C4-2B (cell line): ENCODE data around the gene OPRD1.

ENCODE experiments used
- H3K27ac ChIP-seq: fragments of 450-650 bp; 2 replicates; pipeline ENCODE4 v1.5.1; 2017
- ZFX ChIP-seq: fragments of 450-650 bp; IDR thresholded peaks from 2 replicates; pipeline ENCODE4 v1.6.1; 2017
- TF ChIP-seq, protein P1 (sequence below): fragments of 450-650 bp; conservative IDR thresholded peaks from 2 replicates; pipeline ENCODE4 v1.5.1; 2017; ENCODE audit warnings: mild to moderate bottlenecking

The OPRD1 gene

DNA sequence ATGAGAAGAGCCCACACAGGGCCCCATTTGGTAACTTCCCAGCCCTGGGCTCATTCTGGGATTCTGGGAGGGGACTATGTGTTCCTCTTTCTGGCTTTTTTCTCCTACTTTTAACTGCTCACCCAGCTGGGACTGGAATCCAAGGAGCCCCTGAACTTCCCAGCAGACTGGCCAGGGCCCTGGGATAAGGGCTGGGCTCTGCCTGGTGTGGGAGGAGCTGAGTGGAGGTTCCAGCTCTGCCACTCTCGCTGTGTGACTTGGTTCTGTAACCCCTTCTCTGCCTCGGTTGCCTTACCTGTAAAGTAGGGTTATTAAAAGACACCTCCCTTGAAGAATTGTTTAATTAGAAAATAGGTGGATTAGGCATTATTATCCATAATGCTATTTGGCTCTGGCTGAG is 82.8 kb downstream of the OPRD1 start:
- no peak for TF ChIP-seq ZFX
- TF ChIP-seq, protein P1, sequence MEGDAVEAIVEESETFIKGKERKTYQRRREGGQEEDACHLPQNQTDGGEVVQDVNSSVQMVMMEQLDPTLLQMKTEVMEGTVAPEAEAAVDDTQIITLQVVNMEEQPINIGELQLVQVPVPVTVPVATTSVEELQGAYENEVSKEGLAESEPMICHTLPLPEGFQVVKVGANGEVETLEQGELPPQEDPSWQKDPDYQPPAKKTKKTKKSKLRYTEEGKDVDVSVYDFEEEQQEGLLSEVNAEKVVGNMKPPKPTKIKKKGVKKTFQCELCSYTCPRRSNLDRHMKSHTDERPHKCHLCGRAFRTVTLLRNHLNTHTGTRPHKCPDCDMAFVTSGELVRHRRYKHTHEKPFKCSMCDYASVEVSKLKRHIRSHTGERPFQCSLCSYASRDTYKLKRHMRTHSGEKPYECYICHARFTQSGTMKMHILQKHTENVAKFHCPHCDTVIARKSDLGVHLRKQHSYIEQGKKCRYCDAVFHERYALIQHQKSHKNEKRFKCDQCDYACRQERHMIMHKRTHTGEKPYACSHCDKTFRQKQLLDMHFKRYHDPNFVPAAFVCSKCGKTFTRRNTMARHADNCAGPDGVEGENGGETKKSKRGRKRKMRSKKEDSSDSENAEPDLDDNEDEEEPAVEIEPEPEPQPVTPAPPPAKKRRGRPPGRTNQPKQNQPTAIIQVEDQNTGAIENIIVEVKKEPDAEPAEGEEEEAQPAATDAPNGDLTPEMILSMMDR = no peak
- no peak overlapping the region for H3K27ac ChIP-seq

DNA sequence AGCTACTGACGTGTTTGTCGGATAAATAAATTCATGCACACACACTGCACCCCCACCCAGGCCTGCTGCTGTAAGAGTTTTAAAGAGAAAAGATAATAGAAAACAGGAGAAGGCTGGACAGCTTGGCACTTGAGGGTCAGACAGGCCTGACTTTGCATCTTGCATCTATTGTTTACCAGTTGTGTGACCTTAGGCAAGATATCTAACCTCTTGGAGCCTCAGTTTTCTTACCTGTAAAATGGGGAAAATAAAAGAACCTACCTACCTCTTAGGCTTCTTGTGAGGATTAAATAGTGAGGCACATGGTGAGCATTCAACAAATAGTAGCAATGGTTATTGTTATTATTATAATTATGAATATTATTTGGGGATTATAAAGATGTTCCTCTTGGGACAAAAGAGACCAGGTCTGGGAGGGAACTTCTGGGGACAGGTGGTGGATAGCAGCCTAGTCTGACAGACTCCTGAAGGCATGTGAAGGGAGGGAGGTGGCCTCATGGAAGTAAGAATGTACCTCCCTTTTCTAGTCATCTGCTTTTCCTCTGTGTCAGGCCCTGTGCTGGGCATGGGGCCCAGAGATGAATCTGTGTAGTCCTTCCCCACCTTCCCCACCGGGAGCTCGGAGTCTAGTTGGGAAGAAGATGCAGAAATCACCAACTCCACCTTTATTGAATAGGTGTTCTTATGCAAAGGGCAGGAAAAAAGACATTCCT is 84.1 kb downstream of the OPRD1 start:
- no peak for TF ChIP-seq ZFX
- TF ChIP-seq, protein P1 = no peak
- no peak overlapping the region for H3K27ac ChIP-seq

DNA sequence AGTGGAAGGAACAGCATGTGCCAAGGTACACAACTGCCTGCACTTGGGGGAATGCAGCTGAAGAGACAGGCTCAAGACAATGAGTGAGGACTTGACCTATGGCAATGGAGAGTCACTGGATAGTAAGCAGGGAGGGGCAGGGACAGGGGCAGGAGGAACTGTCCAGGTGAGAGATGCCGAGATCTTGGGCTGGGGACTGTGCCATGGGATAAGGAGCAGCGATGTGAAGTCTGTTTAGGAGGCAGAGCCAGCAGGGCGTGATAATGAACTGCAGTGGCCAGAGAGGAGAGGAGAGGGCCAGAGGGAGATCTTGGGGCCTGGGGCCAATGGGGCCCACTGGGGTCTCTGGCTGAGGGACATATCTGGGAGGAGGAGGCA is 84.6 kb downstream of the OPRD1 start:
- no peak overlapping the region for H3K27ac ChIP-seq
- TF ChIP-seq, protein P1 = no peak
- no peak for TF ChIP-seq ZFX

DNA sequence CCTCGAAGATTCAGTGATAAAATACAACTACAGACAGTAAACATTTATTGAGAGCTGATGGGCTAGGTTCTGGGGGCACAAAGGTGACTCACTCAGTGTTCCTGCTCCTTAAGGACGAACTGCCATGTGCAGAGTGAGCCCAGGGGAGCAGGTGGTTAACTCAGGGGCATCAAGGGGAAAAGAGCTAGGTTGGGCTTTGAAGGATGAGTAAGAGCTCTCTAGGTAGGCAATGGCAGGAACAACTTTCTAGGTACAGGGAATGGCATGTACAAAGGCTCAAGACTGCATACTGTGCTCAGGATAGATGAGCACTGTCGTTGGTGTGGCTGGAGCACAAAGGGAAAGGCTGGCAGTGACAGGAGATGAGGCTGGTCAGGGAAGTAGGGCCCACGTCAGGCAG is 85.8 kb downstream of the OPRD1 start:
- TF ChIP-seq ZFX = no peak
- TF ChIP-seq, protein P1 = no peak
- H3K27ac ChIP-seq = no peak overlapping the region

DNA sequence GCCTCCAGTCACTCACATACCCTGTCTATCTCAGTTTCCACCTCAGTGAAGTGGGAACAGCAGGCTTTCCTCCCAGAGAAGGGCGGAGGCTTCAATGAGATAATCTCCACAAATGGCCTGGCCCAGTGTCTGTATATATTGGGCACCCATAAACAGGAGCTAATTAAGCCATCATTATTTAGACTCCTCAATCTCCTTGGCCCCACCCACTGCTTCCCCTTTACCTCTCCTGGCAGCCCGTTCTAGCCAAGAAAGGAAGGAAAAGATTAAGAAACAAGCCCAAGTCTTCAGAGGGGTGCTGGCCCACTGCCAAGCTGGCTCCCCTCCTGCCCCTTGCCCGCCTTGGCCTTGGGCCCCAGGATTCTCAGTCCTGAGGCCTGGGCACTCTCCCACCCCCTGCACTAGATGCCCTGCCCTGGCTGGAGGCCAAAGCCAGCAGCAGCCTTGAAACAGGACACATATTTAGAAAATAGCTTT is 86.5 kb downstream of the OPRD1 start:
- TF ChIP-seq, protein P1 = no peak
- TF ChIP-seq ZFX = no peak
- H3K27ac ChIP-seq = no peak overlapping the region

DNA sequence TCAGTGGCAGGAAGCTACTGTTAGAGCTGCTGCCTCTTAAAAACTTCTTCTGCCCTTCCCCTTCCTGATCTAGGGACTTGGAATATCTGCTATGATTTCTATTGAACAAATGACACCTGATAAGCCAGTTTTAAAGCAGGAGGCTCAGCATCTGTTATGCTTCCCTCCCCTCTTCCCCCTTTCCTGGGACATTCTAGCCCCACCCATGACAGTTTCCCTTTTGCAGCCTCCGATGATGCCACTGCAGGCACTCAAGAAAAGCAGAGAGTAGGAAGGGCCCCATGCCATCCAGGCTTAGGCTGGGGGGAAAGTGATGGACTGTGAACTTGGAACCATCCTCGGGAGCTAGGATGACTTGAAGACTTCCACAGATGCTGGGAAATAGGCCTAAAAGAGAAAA is 87.3 kb downstream of the OPRD1 start:
- TF ChIP-seq, protein P1 = no peak
- TF ChIP-seq ZFX = no peak
- no peak overlapping the region for H3K27ac ChIP-seq

DNA sequence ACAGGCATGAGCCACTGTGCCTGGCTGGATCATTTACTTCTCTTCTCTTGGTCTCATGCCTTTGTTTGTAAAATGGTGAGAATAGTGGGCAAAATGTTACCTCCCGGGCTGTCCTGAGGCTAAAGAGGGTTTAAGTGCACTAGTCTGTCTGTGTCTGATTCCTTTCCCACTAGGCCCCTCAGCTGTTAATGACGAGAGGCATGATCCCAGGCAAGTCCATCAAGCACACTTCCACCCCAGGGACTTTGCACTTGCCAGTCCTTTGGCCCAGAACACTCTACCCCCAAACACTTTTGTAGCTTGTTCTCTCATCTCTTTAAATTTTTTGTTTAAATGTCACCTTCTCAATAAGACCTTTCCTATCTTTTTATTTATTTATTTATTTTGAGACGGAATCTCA is 88.6 kb downstream of the OPRD1 start:
- H3K27ac ChIP-seq = no peak overlapping the region

More for the DNA sequence above, 88.6 kb downstream of the OPRD1 start:
- no peak for TF ChIP-seq ZFX
- TF ChIP-seq, protein P1 = no peak
